Upper lobe of right lung (tissue), 1 donor: ENCODE results near the gene GALNTL6. TPM values are rescaled to one million over a fixed set of nuclear protein-coding genes. Genes with fewer than 3 reads are reported as not detected.
A peak's percentile ranks its signal among the peaks of the same experiment; 100 is the strongest.

Experiments used
- ATAC-seq: fragments of 200-7000 bp; cut with Tn5 transposase; one replicate; pipeline ENCODE4 v1.9.1; 2020; ENCODE audit warnings: mild to moderate bottlenecking, moderate library complexity
- DNase-seq: peaks from one replicate; pipeline ENCODE4 v3.0.0-alpha.2; 2020
- H3K27ac ChIP-seq: fragments of 200-600 bp; one replicate; pipeline ENCODE4 v1.8.0; 2022
- H3K27me3 ChIP-seq: fragments of 200-600 bp; one replicate; pipeline ENCODE4 v1.8.0; 2022; ENCODE audit warnings: mild to moderate bottlenecking
- H3K36me3 ChIP-seq: fragments of 200-600 bp; one replicate; pipeline ENCODE4 v1.8.0; 2022
- H3K4me1 ChIP-seq: fragments of 200-600 bp; one replicate; pipeline ENCODE4 v1.8.0; 2022
- H3K4me3 ChIP-seq: fragments of 200-600 bp; one replicate; pipeline ENCODE4 v1.8.0; 2022; ENCODE audit warnings: mild to moderate bottlenecking
- H3K9me3 ChIP-seq: fragments of 200-600 bp; one replicate; pipeline ENCODE4 v1.8.0; 2022
- CTCF ChIP-seq: fragments of 200-600 bp; IDR thresholded peaks from one replicate; pipeline ENCODE4 v1.8.0; 2022; ENCODE audit warnings: antibody characterized with exemption
- intact Hi-C: fragments of 100-400 bp; cut with DNase I; formaldehyde crosslinking; loops from one replicate; pipeline ENCODE4 v1.11.0; 2022
- total RNA-seq: library from RNA; stranded (reverse); fragmentation: NEBNext Ultra II Directional; extraction: Animal tissue kit (Norgen Biotek cat#: 25700); gene quantifications from one replicate; pipeline ENCODE4 v1.2.1, GENCODE V29; 2021
- donor health status: DM: no; HTN: yes; CAD: no; lungs with severe emphysema.

GALNTL6 gene
- total RNA-seq, 1 donor from 2014 or later = 0.20 TPM

GRCh38 chr4:172785613-172786012, 972.4 kb downstream of the GALNTL6 start:
- Histone ChIP-seq H3K9me3 (no peaks in the 10 kb centered on the region), H3K4me3 (no peak overlapping the region), H3K27me3 (no peaks in the 10 kb centered on the region), H3K4me1 (no peaks in the 10 kb centered on the region), H3K27ac (no peak overlapping the region), H3K36me3 (no peaks in the 10 kb centered on the region)
- TF ChIP-seq CTCF = no peak
- DNase-seq (no peak), ATAC-seq (no peak)
- intact Hi-C loops = no loop called here

GRCh38 chr4:172786039-172786792, 973.0 kb downstream of the GALNTL6 start:
- TF ChIP-seq CTCF = no peak
- ATAC-seq = peak; percentile 41
- intact Hi-C loops = no loop called here
- no peak overlapping the region for H3K27ac ChIP-seq
- no peaks in the 10 kb centered on the region for H3K27me3 ChIP-seq
- no peaks in the 10 kb centered on the region for H3K9me3 ChIP-seq
- no peak for DNase-seq
- no peaks in the 10 kb centered on the region for H3K36me3 ChIP-seq
- H3K4me3 ChIP-seq = no peak overlapping the region
- H3K4me1 ChIP-seq = no peaks in the 10 kb centered on the region

GRCh38 chr4:172787111-172787510, 973.9 kb downstream of the GALNTL6 start:
- DNase-seq = no peak

GRCh38 chr4:172791841-172792240, 978.6 kb downstream of the GALNTL6 start:
- no peak overlapping the region for H3K27ac ChIP-seq
- no peak overlapping the region for H3K4me3 ChIP-seq
- intact Hi-C loops = no loop called here
- no peak for TF ChIP-seq CTCF
- ATAC-seq (no peak), DNase-seq (no peak)
- no peaks in the 10 kb centered on the region for H3K36me3 ChIP-seq
- no peaks in the 10 kb centered on the region for H3K27me3 ChIP-seq
- H3K9me3 ChIP-seq = no peaks in the 10 kb centered on the region
- H3K4me1 ChIP-seq = no peaks in the 10 kb centered on the region

More at GRCh38 chr4:172787111-172787510, 973.9 kb downstream of the GALNTL6 start:
- Histone ChIP-seq H3K4me3 (no peak overlapping the region), H3K36me3 (no peaks in the 10 kb centered on the region), H3K9me3 (no peaks in the 10 kb centered on the region), H3K27ac (no peak overlapping the region), H3K4me1 (no peaks in the 10 kb centered on the region), H3K27me3 (no peaks in the 10 kb centered on the region)
- ATAC-seq = peak; percentile 44
- intact Hi-C loops = no loop called here
- no peak for TF ChIP-seq CTCF

- no peak overlapping the region for H3K4me3 ChIP-seq
- no peaks in the 10 kb centered on the region for H3K4me1 ChIP-seq
- H3K36me3 ChIP-seq = no peaks in the 10 kb centered on the region
- DNase-seq = no peak
- no peak overlapping the region for H3K27ac ChIP-seq
- H3K9me3 ChIP-seq = no peaks in the 10 kb centered on the region
- no peak for ATAC-seq
- no peaks in the 10 kb centered on the region for H3K27me3 ChIP-seq
- intact Hi-C loops = no loop called here
- TF ChIP-seq CTCF = no peak
Measured at GRCh38 chr4:172793565-172794306, 980.5 kb downstream of the GALNTL6 start.
